ENCODE measurements around the gene CIZ1. TPM values are rescaled to one million over a fixed set of nuclear protein-coding genes. Genes with fewer than 3 reads are reported as not detected.

Gene CIZ1
- total and polyA plus RNA-seq, 2 of the 13 experiments (the other 11 are each of a cell fraction or from before 2014, with no cell fraction given), result 30.6 to 50.3 TPM

DNA sequence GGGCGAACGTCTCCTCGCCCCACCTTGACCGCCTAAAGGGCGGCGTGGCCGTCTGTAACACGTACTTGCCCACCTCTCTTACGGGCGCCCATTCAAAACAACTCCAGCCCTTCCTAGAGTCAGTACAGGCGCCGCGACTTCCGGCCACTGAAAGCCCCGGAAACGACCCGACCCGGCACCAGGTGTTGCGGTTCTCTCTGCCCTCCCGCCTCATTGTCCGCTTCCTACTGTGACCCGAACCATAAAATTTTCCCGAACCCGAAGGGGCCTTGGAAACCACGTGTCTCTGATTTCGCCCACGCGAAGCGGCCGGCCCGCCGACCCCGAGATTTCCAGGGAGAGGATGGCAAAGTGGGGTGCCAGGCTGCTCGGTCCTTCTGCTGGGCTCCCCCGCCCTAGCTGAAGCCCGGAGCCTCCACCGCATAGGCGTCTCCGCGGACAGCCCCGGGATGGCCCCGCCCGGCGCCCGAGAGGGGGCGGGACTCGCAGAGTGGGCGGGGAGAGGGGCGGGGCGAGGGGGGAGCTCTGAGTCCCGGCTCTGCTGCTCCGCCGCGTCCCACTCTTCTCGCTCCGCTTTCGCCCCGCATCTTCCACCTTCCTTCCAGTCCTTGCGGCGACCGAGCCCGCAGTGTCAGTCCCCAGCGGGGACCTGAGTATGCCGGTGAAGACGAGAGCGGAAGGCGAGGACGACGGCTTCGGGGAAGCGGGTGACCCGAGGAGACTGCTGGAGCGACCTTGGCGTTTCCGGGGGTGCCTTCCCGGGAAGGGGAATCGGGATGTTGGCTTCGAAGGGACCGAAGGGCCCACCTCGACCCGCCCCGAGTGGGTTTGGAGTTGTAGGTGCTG is 63.2 kb downstream of the CIZ1 start (continued):
- TF ChIP-seq, protein P1, sequence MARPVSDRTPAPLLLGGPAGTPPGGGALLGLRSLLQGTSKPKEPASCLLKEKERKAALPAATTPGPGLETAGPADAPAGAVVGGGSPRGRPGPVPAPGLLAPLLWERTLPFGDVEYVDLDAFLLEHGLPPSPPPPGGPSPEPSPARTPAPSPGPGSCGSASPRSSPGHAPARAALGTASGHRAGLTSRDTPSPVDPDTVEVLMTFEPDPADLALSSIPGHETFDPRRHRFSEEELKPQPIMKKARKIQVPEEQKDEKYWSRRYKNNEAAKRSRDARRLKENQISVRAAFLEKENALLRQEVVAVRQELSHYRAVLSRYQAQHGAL (CRISPR knock-in tag; IDR thresholded peaks at IDR 0.05; ENCODE audit: not compliant biosample characterization), result no peak
- TF ChIP-seq ZNF83 (CRISPR knock-in tag; IDR thresholded peaks at IDR 0.05; ENCODE audit: borderline replicate concordance) (no peak), ZNF230 (CRISPR knock-in tag; IDR thresholded peaks at IDR 0.05) (no peak; the same call in 1 of the 2 replicates), ZSCAN21 (CRISPR knock-in tag; IDR thresholded peaks at IDR 0.05; ENCODE audit: borderline replicate concordance) (peak; percentile 28; the same call in 1 of the 2 replicates), ZSCAN12 (CRISPR knock-in tag; IDR thresholded peaks at IDR 0.05) (peak; percentile 89; the same call in 1 of the 2 replicates), HOXA3 (CRISPR knock-in tag; IDR thresholded peaks at IDR 0.05) (no peak; the same call in 1 of the 2 replicates), ZZZ3 (CRISPR knock-in tag; IDR thresholded peaks at IDR 0.05; ENCODE audit: borderline replicate concordance) (no peak), MTF2 (CRISPR knock-in tag; IDR thresholded peaks at IDR 0.05; ENCODE audit: borderline replicate concordance) (no peak), WIZ (CRISPR knock-in tag; IDR thresholded peaks at IDR 0.05) (no peak), GZF1 (CRISPR knock-in tag; IDR thresholded peaks at IDR 0.05) (no peak), TBL1XR1 (IDR thresholded peaks at IDR 0.05; ENCODE audit: borderline replicate concordance, low read length, partially characterized antibody) (no peak), SRF (IDR thresholded peaks at IDR 0.05; ENCODE audit: low read depth, low read length) (no peak), SNAPC2 (CRISPR knock-in tag; IDR thresholded peaks at IDR 0.05) (no peak), ZNF562 (CRISPR knock-in tag; IDR thresholded peaks at IDR 0.05; ENCODE audit: borderline replicate concordance) (no peak), GTF2F1 (IDR thresholded peaks at IDR 0.05; ENCODE audit: low read length) (no peak), HOXD1 (CRISPR knock-in tag; IDR thresholded peaks at IDR 0.05) (0 out of 2 replicates have a peak, but pooled peaks have one; percentile 27), HDAC1 (CRISPR knock-in tag; IDR thresholded peaks at IDR 0.05) (peak; percentile 58; the same call in 1 of the 2 replicates), ZFP1 (CRISPR knock-in tag; IDR thresholded peaks at IDR 0.05) (no peak), ZNF207 (IDR thresholded peaks at IDR 0.05; ENCODE audit: borderline replicate concordance) (no peak), PLRG1 (conservative IDR thresholded peaks at IDR 0.05) (no peak), SRSF9 (IDR thresholded peaks at IDR 0.05; ENCODE audit: borderline replicate concordance, insufficient read depth, low read depth, low read length, poor library complexity, severe bottlenecking) (no peak), BRCA1 (CRISPR knock-in tag; IDR thresholded peaks at IDR 0.05) (no peak), ZNF264 (CRISPR knock-in tag; IDR thresholded peaks at IDR 0.05) (peak; percentile 17; the same call in 1 of the 2 replicates), KLF9 (CRISPR knock-in tag; IDR thresholded peaks at IDR 0.05; ENCODE audit: low read depth) (no peak), HOXA7 (CRISPR knock-in tag; IDR thresholded peaks at IDR 0.05) (no peak), ZNF101 (CRISPR knock-in tag; IDR thresholded peaks at IDR 0.05; ENCODE audit: borderline replicate concordance, low read depth) (0 out of 2 replicates have a peak, but pooled peaks have one; percentile 54), MED13 (CRISPR knock-in tag; IDR thresholded peaks at IDR 0.05) (no peak), KDM6A (CRISPR knock-in tag; IDR thresholded peaks at IDR 0.05; ENCODE audit: low read depth) (no peak)
- TF ChIP-seq, protein P2, sequence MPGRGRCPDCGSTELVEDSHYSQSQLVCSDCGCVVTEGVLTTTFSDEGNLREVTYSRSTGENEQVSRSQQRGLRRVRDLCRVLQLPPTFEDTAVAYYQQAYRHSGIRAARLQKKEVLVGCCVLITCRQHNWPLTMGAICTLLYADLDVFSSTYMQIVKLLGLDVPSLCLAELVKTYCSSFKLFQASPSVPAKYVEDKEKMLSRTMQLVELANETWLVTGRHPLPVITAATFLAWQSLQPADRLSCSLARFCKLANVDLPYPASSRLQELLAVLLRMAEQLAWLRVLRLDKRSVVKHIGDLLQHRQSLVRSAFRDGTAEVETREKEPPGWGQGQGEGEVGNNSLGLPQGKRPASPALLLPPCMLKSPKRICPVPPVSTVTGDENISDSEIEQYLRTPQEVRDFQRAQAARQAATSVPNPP (CRISPR knock-in tag; IDR thresholded peaks at IDR 0.05), result no peak
- TF ChIP-seq, protein P3, sequence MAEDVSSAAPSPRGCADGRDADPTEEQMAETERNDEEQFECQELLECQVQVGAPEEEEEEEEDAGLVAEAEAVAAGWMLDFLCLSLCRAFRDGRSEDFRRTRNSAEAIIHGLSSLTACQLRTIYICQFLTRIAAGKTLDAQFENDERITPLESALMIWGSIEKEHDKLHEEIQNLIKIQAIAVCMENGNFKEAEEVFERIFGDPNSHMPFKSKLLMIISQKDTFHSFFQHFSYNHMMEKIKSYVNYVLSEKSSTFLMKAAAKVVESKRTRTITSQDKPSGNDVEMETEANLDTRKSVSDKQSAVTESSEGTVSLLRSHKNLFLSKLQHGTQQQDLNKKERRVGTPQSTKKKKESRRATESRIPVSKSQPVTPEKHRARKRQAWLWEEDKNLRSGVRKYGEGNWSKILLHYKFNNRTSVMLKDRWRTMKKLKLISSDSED (CRISPR knock-in tag; IDR thresholded peaks at IDR 0.05), result no peak

Data from HepG2 (cell line).